IMR-90 (cell line): ENCODE measurements around the gene TK2. TPM values are rescaled to one million over a fixed set of nuclear protein-coding genes. Genes with fewer than 3 reads are reported as not detected.

ENCODE experiments used
- ATAC-seq: fragments of 200-7000 bp; cut with Tn5 transposase; 2 replicates; pipeline ENCODE4 v1.9.1; 2020; ENCODE audit warnings: low read depth, mild to moderate bottlenecking, moderate library complexity
- BruUV-seq: library from RNA; stranded (reverse); fragments of 400-500 nt; replicated peaks from 2 replicates; lab custom pipeline; 2021; lab: Mats Ljungman, UMichigan
- CTCF ChIA-PET: fragments of 300-600 bp; formaldehyde crosslinking; extraction: SDS; loops from one replicate; lab custom pipeline; 2021; ENCODE audit warnings: antibody characterized with exemption; lab: Yijun Ruan, JAX
- POLR2A ChIA-PET: fragments of 300-600 bp; sonication (Branson Sonifier 250); formaldehyde crosslinking; loops from one replicate; lab custom pipeline; 2022; ENCODE audit warnings: antibody characterized with exemption; ENCODE audit not compliant: unreplicated experiment; lab: Charles Lee
- DNase-seq: peaks from one replicate; pipeline ENCODE4 v3.0.0; 2013
- H2AFZ ChIP-seq: replicated peaks from 2 replicates; pipeline ENCODE3; 2013; ENCODE audit warnings: low read length, mild to moderate bottlenecking; ENCODE audit not compliant: poor library complexity
- H2AK5ac ChIP-seq: 2 replicates; pipeline ENCODE4 v1.6.1; 2013; ENCODE audit warnings: low read depth, low read length, inconsistent platforms
- H2AK9ac ChIP-seq: replicated peaks from 2 replicates; pipeline ENCODE3; 2013; ENCODE audit warnings: mild to moderate bottlenecking, low read depth, low read length, moderate library complexity; ENCODE audit not compliant: poor library complexity
- H2BK120ac ChIP-seq: 2 replicates; pipeline ENCODE4 v1.6.1; 2013; ENCODE audit warnings: low read depth, low read length, inconsistent platforms
- H2BK15ac ChIP-seq: 3 replicates; pipeline ENCODE4 v1.6.1; 2013; ENCODE audit warnings: low read depth, low read length, inconsistent platforms
- H2BK20ac ChIP-seq: 2 replicates; pipeline ENCODE4 v1.6.1; 2013; ENCODE audit warnings: low read depth, mild to moderate bottlenecking, inconsistent platforms, low read length, moderate library complexity
- H2BK5ac ChIP-seq: 2 replicates; pipeline ENCODE4 v1.6.1; 2013; ENCODE audit warnings: mild to moderate bottlenecking, low read depth, low read length, inconsistent platforms; ENCODE audit not compliant: poor library complexity, severe bottlenecking
- H3K14ac ChIP-seq: replicated peaks from 2 replicates; pipeline ENCODE4 v1.6.1; 2013; ENCODE audit warnings: low read depth, low read length, inconsistent platforms
- H3K18ac ChIP-seq: 2 replicates; pipeline ENCODE4 v1.6.1; 2013; ENCODE audit warnings: low read depth, low read length, control low read depth
- H3K23ac ChIP-seq: 2 replicates; pipeline ENCODE4 v1.6.1; 2013; ENCODE audit warnings: low read depth, low read length, inconsistent platforms
- H3K27ac ChIP-seq: 2 replicates; pipeline ENCODE4 v1.5.1; 2013; ENCODE audit warnings: mild to moderate bottlenecking, control low read depth, low read length; ENCODE audit not compliant: insufficient read depth
- H3K27me3 ChIP-seq: 2 replicates; pipeline ENCODE4 v1.6.1; 2013; ENCODE audit warnings: low read length; ENCODE audit not compliant: control insufficient read depth, insufficient read depth
- H3K36me3 ChIP-seq: 2 replicates; pipeline ENCODE4 v1.6.1; 2013; ENCODE audit warnings: low read length, mixed read lengths; ENCODE audit not compliant: control insufficient read depth, insufficient read depth
- H3K4ac ChIP-seq: 2 replicates; pipeline ENCODE4 v1.6.1; 2013; ENCODE audit warnings: low read depth, low read length, inconsistent platforms
- H3K4me1 ChIP-seq: 2 replicates; pipeline ENCODE4 v1.6.1; 2013; ENCODE audit warnings: low read length, mixed read lengths; ENCODE audit not compliant: control insufficient read depth, insufficient read depth
- H3K4me2 ChIP-seq: 2 replicates; pipeline ENCODE4 v1.6.1; 2013; ENCODE audit warnings: low read depth, mild to moderate bottlenecking, control low read depth, low read length, moderate library complexity
- H3K4me3 ChIP-seq: 2 replicates; pipeline ENCODE4 v1.5.1; 2013; ENCODE audit warnings: low read depth, mild to moderate bottlenecking, control low read depth, low read length, moderate library complexity; ENCODE audit not compliant: insufficient read depth
- H3K56ac ChIP-seq: 2 replicates; pipeline ENCODE4 v1.6.1; 2013; ENCODE audit warnings: low read length, inconsistent platforms; ENCODE audit not compliant: insufficient read depth; ENCODE audit errors: extremely low read depth
- H3K79me1 ChIP-seq, 2 experiments: 2 replicates each; pipeline ENCODE4 v1.6.1; 2013; ENCODE audit warnings: low read length in 2 of 2, inconsistent platforms in 1 of 2, low read depth in 1 of 2
- H3K9ac ChIP-seq: 2 replicates; pipeline ENCODE4 v1.6.1; 2013; ENCODE audit warnings: low read depth, low read length, control low read depth
- H3K9me1 ChIP-seq: 2 replicates; pipeline ENCODE4 v1.6.1; 2013; ENCODE audit warnings: low read length, inconsistent platforms; ENCODE audit not compliant: insufficient read depth
- H3K9me3 ChIP-seq: 2 replicates; pipeline ENCODE4 v1.6.1; 2013; ENCODE audit warnings: low read length; ENCODE audit not compliant: control insufficient read depth, insufficient read depth
- H4K20me1 ChIP-seq: 2 replicates; pipeline ENCODE4 v1.6.1; 2013; ENCODE audit warnings: low read length, inconsistent platforms; ENCODE audit not compliant: insufficient read depth
- H4K5ac ChIP-seq: 2 replicates; pipeline ENCODE4 v1.6.1; 2013; ENCODE audit warnings: mild to moderate bottlenecking, low read depth, low read length, control low read depth
- H4K8ac ChIP-seq, 2 experiments: 2 replicates each; pipeline ENCODE4 v1.6.1; 2013; ENCODE audit warnings: low read depth in 2 of 2, low read length in 2 of 2, control low read depth in 1 of 2, inconsistent platforms in 1 of 2
- H4K91ac ChIP-seq: 2 replicates; pipeline ENCODE4 v1.6.1; 2013; ENCODE audit warnings: low read depth, low read length, inconsistent platforms; ENCODE audit not compliant: insufficient read depth
- CEBPB ChIP-seq: IDR thresholded peaks from 2 replicates; pipeline ENCODE4 v1.6.1; 2012; ENCODE audit warnings: low read depth, low read length, improper control_type of control experiment
- CHD1 ChIP-seq: IDR thresholded peaks from 2 replicates; pipeline ENCODE4 v1.6.1; 2012; ENCODE audit warnings: low read depth, low read length, improper control_type of control experiment
- CTCF ChIP-seq: conservative IDR thresholded peaks from 2 replicates; pipeline ENCODE4 v1.5.1; 2012; ENCODE audit warnings: mild to moderate bottlenecking, low read depth, low read length, improper control_type of control experiment
- MAFK ChIP-seq: IDR thresholded peaks from 2 replicates; pipeline ENCODE4 v1.6.1; 2012; ENCODE audit warnings: low read depth, low read length, improper control_type of control experiment
- MAZ ChIP-seq: IDR thresholded peaks from 2 replicates; pipeline ENCODE4 v1.6.1; 2012; ENCODE audit warnings: low read depth, mild to moderate bottlenecking, low read length, improper control_type of control experiment, moderate library complexity, borderline replicate concordance
- POLR2A ChIP-seq: IDR thresholded peaks from 2 replicates; pipeline ENCODE4 v1.6.1; 2012; ENCODE audit warnings: mild to moderate bottlenecking, low read depth, low read length
- RFX5 ChIP-seq: IDR thresholded peaks from 2 replicates; pipeline ENCODE4 v1.8.0; 2012; ENCODE audit warnings: low read depth, mild to moderate bottlenecking, low read length, moderate library complexity
- SMC3 ChIP-seq: fragments of 150-350 bp; IDR thresholded peaks from 2 replicates; pipeline ENCODE4 v1.6.1; 2016; ENCODE audit warnings: low read depth, mild to moderate bottlenecking, antibody characterized with exemption, low read length, moderate library complexity
- WGBS, 2 experiments: methylation state at CpG; one replicate each; pipeline versions ENCODE4 v1.1.5 to v1.1.7; 2013; ENCODE audit warnings: missing lambda C conversion rate in 2 of 2; ENCODE audit not compliant: insufficient read length in 1 of 2; ENCODE audit errors: extremely low coverage in 2 of 2; 5-methylcytosine and 5-hydroxymethylcytosine counted together
- dilution Hi-C: fragments of 300-500 bp; cut with HindIII; formaldehyde crosslinking; loops from one replicate; pipeline ENCODE4 v1.14.3; 2018; ENCODE audit warnings: low sequenced_read_pairs; ENCODE audit not compliant: unreplicated experiment
- in situ Hi-C: fragments of 300-500 bp; cut with MboI; formaldehyde crosslinking; loops from 3 replicates; pipeline ENCODE4 v1.14.3; 2019; ENCODE audit warnings: low sequenced_read_pairs, inconsistent platforms, mixed read lengths
- intact Hi-C: fragments of 100-400 bp; cut with micrococcal nuclease; formaldehyde crosslinking; loops from 2 replicates; pipeline ENCODE4 v1.10.0; 2022
- polyA plus RNA-seq, 3 experiments: library from polyadenylated mRNA; depleted of rRNA; stranded (reverse); fragments of >200 nt; gene quantifications; 2 replicates each; pipeline ENCODE4 v1.2.3, GENCODE V29; 2012; ENCODE audit warnings: low replicate concordance in 1 of 3
- total RNA-seq: library from RNA; depleted of rRNA; stranded (reverse); fragments of >200 nt; gene quantifications from 2 replicates; pipeline ENCODE4 v1.2.3, GENCODE V29; 2012
- TF ChIP-seq, protein P1 (sequence below): fragments of 150-350 bp; IDR thresholded peaks from 2 replicates; pipeline ENCODE4 v1.6.1; 2017; ENCODE audit warnings: mild to moderate bottlenecking, antibody characterized with exemption, low read length, low read depth

TK2 gene
- total and polyA plus RNA-seq, 2 of the 4 experiments (the other 2 are of a cell fraction), result 14.7 to 16.5 TPM

GRCh38 chr16:66562986-66563385 lies 13.1 kb upstream of the TK2 start:
- Histone ChIP-seq H3K18ac (no peak overlapping the region), H3K27ac (no peak overlapping the region), H2AK5ac (no peak overlapping the region), H3K9ac (no peak overlapping the region), H3K4me1 (no peaks in the 10 kb centered on the region), H4K8ac (no peak overlapping the region), H4K20me1 (0 out of 2 replicates have a peak, but pooled peaks cover 3% of the 10 kb centered on the region), H3K27me3 (no peaks in the 10 kb centered on the region), H4K91ac (no peak overlapping the region), H3K14ac (no peak overlapping the region), H3K79me1 (peaks cover 15 to 41% of the 10 kb centered on the region in 2 experiments; a peak in 3 of 4 replicates), H2AFZ (no peak overlapping the region), H3K23ac (no peak overlapping the region), H2BK5ac (no peak overlapping the region), H3K4me2 (no peak overlapping the region), H2BK15ac (no peak overlapping the region), H3K4ac (no peak overlapping the region), H3K56ac (no peak overlapping the region), H3K36me3 (peaks cover 25% of the 10 kb centered on the region), H3K4me3 (no peak overlapping the region), H2BK120ac (no peak overlapping the region), H4K5ac (no peak overlapping the region), H3K9me3 (no peaks in the 10 kb centered on the region), H2BK20ac (no peak overlapping the region), H3K9me1 (no peaks in the 10 kb centered on the region), H2AK9ac (no peak overlapping the region)
- dilution Hi-C loops (no loop called here), in situ Hi-C loops (no loop called here), intact Hi-C loops (no loop called here)
- CTCF ChIA-PET, result interaction anchor here (1.0 kb wide), 1 partner anchor 52 kb away, joined by 3 read pairs; no protein-coding TSS in a partner anchor
- TF ChIP-seq SMC3 (no peak), RFX5 (no peak), CTCF (no peak), POLR2A (no peak), MAZ (no peak), CHD1 (no peak), CEBPB (no peak), MAFK (no peak)
- TF ChIP-seq, protein P1, sequence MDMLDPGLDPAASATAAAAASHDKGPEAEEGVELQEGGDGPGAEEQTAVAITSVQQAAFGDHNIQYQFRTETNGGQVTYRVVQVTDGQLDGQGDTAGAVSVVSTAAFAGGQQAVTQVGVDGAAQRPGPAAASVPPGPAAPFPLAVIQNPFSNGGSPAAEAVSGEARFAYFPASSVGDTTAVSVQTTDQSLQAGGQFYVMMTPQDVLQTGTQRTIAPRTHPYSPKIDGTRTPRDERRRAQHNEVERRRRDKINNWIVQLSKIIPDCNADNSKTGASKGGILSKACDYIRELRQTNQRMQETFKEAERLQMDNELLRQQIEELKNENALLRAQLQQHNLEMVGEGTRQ, result no peak
- DNase-seq (no peak), ATAC-seq (no peak)
- WGBS, 2 experiments, result no CpG with 5 or more reads among the region's 2 CpGs
- POLR2A ChIA-PET, result no interaction called here
- no TSS peak for BruUV-seq
